IMR-90 (cell line): ENCODE data around the gene SLC39A6. TPM values are rescaled to one million over a fixed set of nuclear protein-coding genes. Genes with fewer than 3 reads are reported as not detected.
"Not testable (repeated sequence)": the region's sequence is repeated elsewhere in the genome, so short reads cannot be mapped to it uniquely, and the experiment has no call there.

ENCODE experiments used
- ATAC-seq: fragments of 200-7000 bp; cut with Tn5 transposase; 2 replicates; pipeline ENCODE4 v1.9.1; 2020; ENCODE audit warnings: low read depth, mild to moderate bottlenecking, moderate library complexity
- BruUV-seq: library from RNA; stranded (reverse); fragments of 400-500 nt; replicated peaks from 2 replicates; lab custom pipeline; 2021; lab: Mats Ljungman, UMichigan
- CTCF ChIA-PET: fragments of 300-600 bp; formaldehyde crosslinking; extraction: SDS; loops from one replicate; lab custom pipeline; 2021; ENCODE audit warnings: antibody characterized with exemption; lab: Yijun Ruan, JAX
- POLR2A ChIA-PET: fragments of 300-600 bp; sonication (Branson Sonifier 250); formaldehyde crosslinking; loops from one replicate; lab custom pipeline; 2022; ENCODE audit warnings: antibody characterized with exemption; ENCODE audit not compliant: unreplicated experiment; lab: Charles Lee
- DNase-seq: peaks from one replicate; pipeline ENCODE4 v3.0.0; 2013
- H2AFZ ChIP-seq: replicated peaks from 2 replicates; pipeline ENCODE3; 2013; ENCODE audit warnings: low read length, mild to moderate bottlenecking; ENCODE audit not compliant: poor library complexity
- H2AK5ac ChIP-seq: 2 replicates; pipeline ENCODE4 v1.6.1; 2013; ENCODE audit warnings: low read depth, low read length, inconsistent platforms
- H2AK9ac ChIP-seq: replicated peaks from 2 replicates; pipeline ENCODE3; 2013; ENCODE audit warnings: mild to moderate bottlenecking, low read depth, low read length, moderate library complexity; ENCODE audit not compliant: poor library complexity
- H2BK120ac ChIP-seq: 2 replicates; pipeline ENCODE4 v1.6.1; 2013; ENCODE audit warnings: low read depth, low read length, inconsistent platforms
- H2BK15ac ChIP-seq: 3 replicates; pipeline ENCODE4 v1.6.1; 2013; ENCODE audit warnings: low read depth, low read length, inconsistent platforms
- H2BK20ac ChIP-seq: 2 replicates; pipeline ENCODE4 v1.6.1; 2013; ENCODE audit warnings: low read depth, mild to moderate bottlenecking, inconsistent platforms, low read length, moderate library complexity
- H2BK5ac ChIP-seq: 2 replicates; pipeline ENCODE4 v1.6.1; 2013; ENCODE audit warnings: mild to moderate bottlenecking, low read depth, low read length, inconsistent platforms; ENCODE audit not compliant: poor library complexity, severe bottlenecking
- H3K14ac ChIP-seq: replicated peaks from 2 replicates; pipeline ENCODE4 v1.6.1; 2013; ENCODE audit warnings: low read depth, low read length, inconsistent platforms
- H3K18ac ChIP-seq: 2 replicates; pipeline ENCODE4 v1.6.1; 2013; ENCODE audit warnings: low read depth, low read length, control low read depth
- H3K23ac ChIP-seq: 2 replicates; pipeline ENCODE4 v1.6.1; 2013; ENCODE audit warnings: low read depth, low read length, inconsistent platforms
- H3K27ac ChIP-seq: 2 replicates; pipeline ENCODE4 v1.5.1; 2013; ENCODE audit warnings: mild to moderate bottlenecking, control low read depth, low read length; ENCODE audit not compliant: insufficient read depth
- H3K27me3 ChIP-seq: 2 replicates; pipeline ENCODE4 v1.6.1; 2013; ENCODE audit warnings: low read length; ENCODE audit not compliant: control insufficient read depth, insufficient read depth
- H3K36me3 ChIP-seq: 2 replicates; pipeline ENCODE4 v1.6.1; 2013; ENCODE audit warnings: low read length, mixed read lengths; ENCODE audit not compliant: control insufficient read depth, insufficient read depth
- H3K4ac ChIP-seq: 2 replicates; pipeline ENCODE4 v1.6.1; 2013; ENCODE audit warnings: low read depth, low read length, inconsistent platforms
- H3K4me1 ChIP-seq: 2 replicates; pipeline ENCODE4 v1.6.1; 2013; ENCODE audit warnings: low read length, mixed read lengths; ENCODE audit not compliant: control insufficient read depth, insufficient read depth
- H3K4me2 ChIP-seq: 2 replicates; pipeline ENCODE4 v1.6.1; 2013; ENCODE audit warnings: low read depth, mild to moderate bottlenecking, control low read depth, low read length, moderate library complexity
- H3K4me3 ChIP-seq: 2 replicates; pipeline ENCODE4 v1.5.1; 2013; ENCODE audit warnings: low read depth, mild to moderate bottlenecking, control low read depth, low read length, moderate library complexity; ENCODE audit not compliant: insufficient read depth
- H3K56ac ChIP-seq: 2 replicates; pipeline ENCODE4 v1.6.1; 2013; ENCODE audit warnings: low read length, inconsistent platforms; ENCODE audit not compliant: insufficient read depth; ENCODE audit errors: extremely low read depth
- H3K79me1 ChIP-seq, 2 experiments: 2 replicates each; pipeline ENCODE4 v1.6.1; 2013; ENCODE audit warnings: low read length in 2 of 2, inconsistent platforms in 1 of 2, low read depth in 1 of 2
- H3K9ac ChIP-seq: 2 replicates; pipeline ENCODE4 v1.6.1; 2013; ENCODE audit warnings: low read depth, low read length, control low read depth
- H3K9me1 ChIP-seq: 2 replicates; pipeline ENCODE4 v1.6.1; 2013; ENCODE audit warnings: low read length, inconsistent platforms; ENCODE audit not compliant: insufficient read depth
- H3K9me3 ChIP-seq: 2 replicates; pipeline ENCODE4 v1.6.1; 2013; ENCODE audit warnings: low read length; ENCODE audit not compliant: control insufficient read depth, insufficient read depth
- H4K20me1 ChIP-seq: 2 replicates; pipeline ENCODE4 v1.6.1; 2013; ENCODE audit warnings: low read length, inconsistent platforms; ENCODE audit not compliant: insufficient read depth
- H4K5ac ChIP-seq: 2 replicates; pipeline ENCODE4 v1.6.1; 2013; ENCODE audit warnings: mild to moderate bottlenecking, low read depth, low read length, control low read depth
- H4K8ac ChIP-seq, 2 experiments: 2 replicates each; pipeline ENCODE4 v1.6.1; 2013; ENCODE audit warnings: low read depth in 2 of 2, low read length in 2 of 2, control low read depth in 1 of 2, inconsistent platforms in 1 of 2
- H4K91ac ChIP-seq: 2 replicates; pipeline ENCODE4 v1.6.1; 2013; ENCODE audit warnings: low read depth, low read length, inconsistent platforms; ENCODE audit not compliant: insufficient read depth
- CHD1 ChIP-seq: IDR thresholded peaks from 2 replicates; pipeline ENCODE4 v1.6.1; 2012; ENCODE audit warnings: low read depth, low read length, improper control_type of control experiment
- POLR2A ChIP-seq: IDR thresholded peaks from 2 replicates; pipeline ENCODE4 v1.6.1; 2012; ENCODE audit warnings: mild to moderate bottlenecking, low read depth, low read length
- SMC3 ChIP-seq: fragments of 150-350 bp; IDR thresholded peaks from 2 replicates; pipeline ENCODE4 v1.6.1; 2016; ENCODE audit warnings: low read depth, mild to moderate bottlenecking, antibody characterized with exemption, low read length, moderate library complexity
- WGBS, 2 experiments: methylation state at CpG; one replicate each; pipeline versions ENCODE4 v1.1.5 to v1.1.7; 2013; ENCODE audit warnings: missing lambda C conversion rate in 2 of 2; ENCODE audit not compliant: insufficient read length in 1 of 2; ENCODE audit errors: extremely low coverage in 2 of 2; 5-methylcytosine and 5-hydroxymethylcytosine counted together
- dilution Hi-C: fragments of 300-500 bp; cut with HindIII; formaldehyde crosslinking; loops from one replicate; pipeline ENCODE4 v1.14.3; 2018; ENCODE audit warnings: low sequenced_read_pairs; ENCODE audit not compliant: unreplicated experiment
- in situ Hi-C: fragments of 300-500 bp; cut with MboI; formaldehyde crosslinking; loops from 3 replicates; pipeline ENCODE4 v1.14.3; 2019; ENCODE audit warnings: low sequenced_read_pairs, inconsistent platforms, mixed read lengths
- intact Hi-C: fragments of 100-400 bp; cut with micrococcal nuclease; formaldehyde crosslinking; loops from 2 replicates; pipeline ENCODE4 v1.10.0; 2022
- polyA plus RNA-seq, 3 experiments: library from polyadenylated mRNA; depleted of rRNA; stranded (reverse); fragments of >200 nt; gene quantifications; 2 replicates each; pipeline ENCODE4 v1.2.3, GENCODE V29; 2012; ENCODE audit warnings: low replicate concordance in 1 of 3
- total RNA-seq: library from RNA; depleted of rRNA; stranded (reverse); fragments of >200 nt; gene quantifications from 2 replicates; pipeline ENCODE4 v1.2.3, GENCODE V29; 2012
- TF ChIP-seq, protein P1 (sequence below): conservative IDR thresholded peaks from 2 replicates; pipeline ENCODE4 v1.5.1; 2012; ENCODE audit warnings: mild to moderate bottlenecking, low read depth, low read length, improper control_type of control experiment

SLC39A6 gene
- total and polyA plus RNA-seq, 2 of the 4 experiments (the other 2 are of a cell fraction): 48.7 to 91.9 TPM

DNA sequence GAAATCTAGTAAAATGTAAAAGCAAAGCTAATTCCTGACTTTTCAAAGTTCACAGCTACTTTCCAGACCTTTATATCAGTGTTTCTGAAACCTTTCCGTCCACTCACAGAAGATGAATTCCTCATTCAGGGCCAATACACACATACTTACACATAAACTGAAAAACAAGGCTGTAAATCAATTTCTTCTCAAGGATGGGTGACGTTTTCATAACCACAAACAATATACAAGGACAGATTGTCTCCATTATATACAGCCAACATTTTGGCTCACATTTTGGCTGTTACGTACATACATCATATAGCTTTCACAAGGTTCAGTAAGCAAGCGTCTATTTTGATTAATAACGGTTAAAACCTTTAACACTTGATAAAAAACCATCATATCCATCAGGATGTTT lies 63.1 kb downstream of the SLC39A6 start:
- Histone ChIP-seq H2BK5ac (no peak overlapping the region), H4K5ac (peak overlapping the region; percentile 44; the same call in 1 of the 2 replicates), H3K9me1 (0 out of 2 replicates have a peak, but pooled peaks cover 2% of the 10 kb centered on the region), H4K8ac (no peak overlapping the region), H3K4ac (no peak overlapping the region), H3K14ac (no peak overlapping the region), H3K79me1 (peaks cover 4 to 28% of the 10 kb centered on the region in 2 experiments), H3K4me3 (peak overlapping the region; percentile 63), H3K27me3 (no peaks in the 10 kb centered on the region), H2AFZ (no peak overlapping the region), H2AK9ac (no peak overlapping the region), H3K9me3 (no peaks in the 10 kb centered on the region), H4K91ac (no peak overlapping the region), H3K4me1 (peaks cover 1% of the 10 kb centered on the region; the same call in 1 of the 2 replicates), H2AK5ac (no peak overlapping the region), H2BK20ac (no peak overlapping the region), H4K20me1 (peaks cover 18% of the 10 kb centered on the region; the same call in 1 of the 2 replicates), H3K27ac (no peak overlapping the region), H3K56ac (no peak overlapping the region), H3K23ac (peak overlapping the region; percentile 68; the same call in 1 of the 2 replicates), H2BK120ac (no peak overlapping the region), H3K4me2 (peak overlapping the region; percentile 100), H2BK15ac (no peak overlapping the region), H3K36me3 (peaks cover 2% of the 10 kb centered on the region; the same call in 1 of the 2 replicates), H3K9ac (peak overlapping the region; percentile 55; the same call in 1 of the 2 replicates), H3K18ac (peak overlapping the region; percentile 23; the same call in 1 of the 2 replicates)
- ChIA-PET CTCF (no interaction called here), POLR2A (no interaction called here)
- in situ Hi-C loops: no loop called here
- no peak for TF ChIP-seq SMC3
- no peak for TF ChIP-seq CHD1
- TF ChIP-seq POLR2A: no peak; the same call in 1 of the 2 replicates
- TF ChIP-seq, protein P1, sequence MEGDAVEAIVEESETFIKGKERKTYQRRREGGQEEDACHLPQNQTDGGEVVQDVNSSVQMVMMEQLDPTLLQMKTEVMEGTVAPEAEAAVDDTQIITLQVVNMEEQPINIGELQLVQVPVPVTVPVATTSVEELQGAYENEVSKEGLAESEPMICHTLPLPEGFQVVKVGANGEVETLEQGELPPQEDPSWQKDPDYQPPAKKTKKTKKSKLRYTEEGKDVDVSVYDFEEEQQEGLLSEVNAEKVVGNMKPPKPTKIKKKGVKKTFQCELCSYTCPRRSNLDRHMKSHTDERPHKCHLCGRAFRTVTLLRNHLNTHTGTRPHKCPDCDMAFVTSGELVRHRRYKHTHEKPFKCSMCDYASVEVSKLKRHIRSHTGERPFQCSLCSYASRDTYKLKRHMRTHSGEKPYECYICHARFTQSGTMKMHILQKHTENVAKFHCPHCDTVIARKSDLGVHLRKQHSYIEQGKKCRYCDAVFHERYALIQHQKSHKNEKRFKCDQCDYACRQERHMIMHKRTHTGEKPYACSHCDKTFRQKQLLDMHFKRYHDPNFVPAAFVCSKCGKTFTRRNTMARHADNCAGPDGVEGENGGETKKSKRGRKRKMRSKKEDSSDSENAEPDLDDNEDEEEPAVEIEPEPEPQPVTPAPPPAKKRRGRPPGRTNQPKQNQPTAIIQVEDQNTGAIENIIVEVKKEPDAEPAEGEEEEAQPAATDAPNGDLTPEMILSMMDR: no peak
- intact Hi-C loops: loop anchor here (5.0 kb wide), 1 partner anchor 34 kb away; no protein-coding TSS in a partner anchor
- no peak for ATAC-seq
- DNase-seq: peak; percentile 67
- dilution Hi-C loops: no loop called here
- no CpG with 5 or more reads among the region's 5 CpGs for WGBS, 2 experiments
- BruUV-seq: no TSS peak

DNA sequence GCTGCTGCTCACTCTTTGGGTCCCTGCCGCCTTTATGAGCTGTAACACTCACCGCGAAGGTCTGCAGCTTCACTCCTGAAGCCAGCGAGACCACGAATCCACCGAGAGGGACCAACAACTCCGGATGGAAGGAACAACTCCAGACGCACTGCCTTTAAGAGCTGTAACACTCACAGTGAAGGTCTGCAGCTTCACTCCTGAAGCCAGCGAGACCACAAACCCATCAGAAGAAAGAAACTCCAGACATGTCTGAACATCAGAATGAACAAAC lies 64.4 kb downstream of the SLC39A6 start:
- H3K23ac ChIP-seq, H4K8ac ChIP-seq, in situ Hi-C loops, BruUV-seq, H3K4me3 ChIP-seq, H3K36me3 ChIP-seq, H3K27ac ChIP-seq, H3K4me1 ChIP-seq, H3K27me3 ChIP-seq, H3K4me2 ChIP-seq, H2BK15ac ChIP-seq, H3K4ac ChIP-seq, H3K9me1 ChIP-seq, dilution Hi-C loops, H3K14ac ChIP-seq, H2BK120ac ChIP-seq, H2AK9ac ChIP-seq, H2AFZ ChIP-seq, H4K5ac ChIP-seq, CTCF ChIA-PET, DNase-seq, H3K9me3 ChIP-seq, H3K9ac ChIP-seq, ATAC-seq, H3K18ac ChIP-seq, H3K56ac ChIP-seq, H2BK5ac ChIP-seq, POLR2A ChIA-PET, H2AK5ac ChIP-seq, H2BK20ac ChIP-seq, H4K91ac ChIP-seq: not testable (repeated sequence)
- peaks cover 23% of the 10 kb centered on the region for H4K20me1 ChIP-seq
- intact Hi-C loops: loop anchor here (5.0 kb wide), 1 partner anchor 32 kb away; no protein-coding TSS in a partner anchor
- 92% methylated on average over 7 of the region's 9 CpGs; no CpG with 5 or more reads in 1 of the 2 experiments for WGBS, 2 experiments
- H3K79me1 ChIP-seq: peaks cover 9 to 32% of the 10 kb centered on the region in 2 experiments
